ENCODE data around the gene ARL9.

Gene ARL9

DNA sequence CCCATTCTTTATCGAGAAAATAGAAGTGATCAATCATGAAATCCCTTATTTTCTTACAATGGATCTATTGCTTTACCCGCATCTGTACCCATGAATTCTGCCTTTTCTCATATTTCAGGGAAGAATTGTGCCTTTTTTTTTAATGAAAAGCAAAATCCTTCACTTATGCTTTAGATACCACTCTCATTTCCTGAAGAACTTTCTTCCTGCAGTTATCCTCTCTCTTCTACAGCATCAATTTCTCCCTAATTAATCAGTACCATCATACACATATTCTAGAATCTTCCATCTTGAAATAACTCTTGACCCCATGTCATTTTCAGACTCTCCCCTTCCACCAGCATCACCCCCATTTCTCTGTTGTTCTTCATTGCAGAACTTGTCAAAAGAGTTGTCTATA is 26.6 kb downstream of the ARL9 start:
- Histone ChIP-seq H3K9ac (ENCODE audit: low read length) (no peak overlapping the region), H3K4me3 (ENCODE audit: low read depth in 1 of 2, low read length in 2 of 2) (no peak overlapping the region), H3K36me3 (ENCODE audit: insufficient read depth, low read length) (no peaks in the 10 kb centered on the region), H3K4me1 (ENCODE audit: insufficient read depth, low read length) (peaks cover 4% of the 10 kb centered on the region), H3K27ac (ENCODE audit: low read depth, low read length) (no peak overlapping the region), H3K27me3 (ENCODE audit: control insufficient read depth in 1 of 2, insufficient read depth in 2 of 2, low read length in 2 of 2) (no peaks in the 10 kb centered on the region), H3K9me3 (ENCODE audit: low read length) (no peaks in the 10 kb centered on the region)

DNA sequence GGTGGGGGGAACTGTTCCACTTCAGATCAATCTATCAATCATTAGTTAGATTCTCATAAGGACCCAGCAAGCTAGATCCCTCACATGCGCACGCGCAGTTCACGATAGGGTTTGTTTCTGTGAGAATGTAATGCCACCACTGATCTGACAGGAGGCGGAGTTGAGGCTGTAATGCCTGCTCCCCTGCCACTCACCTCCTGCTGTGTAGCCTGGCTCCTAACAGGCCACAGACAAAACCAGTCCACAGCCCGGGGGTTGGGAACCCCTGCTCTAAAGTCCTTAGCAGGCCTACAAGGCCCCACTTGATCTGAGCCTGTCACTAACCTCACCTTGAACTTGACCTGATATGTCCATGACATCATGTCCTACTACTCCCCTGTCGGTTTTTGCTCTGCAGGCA is 30.3 kb downstream of the ARL9 start:
- Histone ChIP-seq H3K9me3 (ENCODE audit: low read length) (no peaks in the 10 kb centered on the region), H3K4me3 (ENCODE audit: low read depth in 1 of 2, low read length in 2 of 2) (no peak overlapping the region), H3K9ac (ENCODE audit: low read length) (no peak overlapping the region), H3K27me3 (ENCODE audit: control insufficient read depth in 1 of 2, insufficient read depth in 2 of 2, low read length in 2 of 2) (no peaks in the 10 kb centered on the region), H3K36me3 (ENCODE audit: insufficient read depth, low read length) (no peaks in the 10 kb centered on the region), H3K27ac (ENCODE audit: low read depth, low read length) (no peak overlapping the region), H3K4me1 (ENCODE audit: insufficient read depth, low read length) (peaks cover 4% of the 10 kb centered on the region)

DNA sequence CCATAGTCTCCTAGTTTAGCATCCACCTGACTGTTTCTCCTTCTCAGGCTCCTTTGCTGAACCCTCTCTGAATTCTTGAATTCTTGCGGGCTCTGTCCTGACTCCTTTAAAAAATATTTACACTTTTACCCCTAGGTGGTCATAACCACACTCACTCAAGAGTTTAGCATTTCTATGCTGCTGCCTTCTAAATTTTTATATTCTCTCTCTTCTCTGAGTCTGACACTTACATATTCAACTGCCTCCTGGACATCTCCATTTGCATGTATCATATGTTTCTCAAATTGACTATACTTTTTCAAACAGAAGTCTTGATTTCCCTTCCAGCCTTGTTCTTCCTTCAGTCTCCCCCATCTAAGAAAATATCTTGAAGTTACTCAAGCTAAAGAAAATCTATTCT is 31.6 kb downstream of the ARL9 start:
- Histone ChIP-seq H3K36me3 (ENCODE audit: insufficient read depth, low read length) (no peaks in the 10 kb centered on the region), H3K4me1 (ENCODE audit: insufficient read depth, low read length) (no peaks in the 10 kb centered on the region)

DNA sequence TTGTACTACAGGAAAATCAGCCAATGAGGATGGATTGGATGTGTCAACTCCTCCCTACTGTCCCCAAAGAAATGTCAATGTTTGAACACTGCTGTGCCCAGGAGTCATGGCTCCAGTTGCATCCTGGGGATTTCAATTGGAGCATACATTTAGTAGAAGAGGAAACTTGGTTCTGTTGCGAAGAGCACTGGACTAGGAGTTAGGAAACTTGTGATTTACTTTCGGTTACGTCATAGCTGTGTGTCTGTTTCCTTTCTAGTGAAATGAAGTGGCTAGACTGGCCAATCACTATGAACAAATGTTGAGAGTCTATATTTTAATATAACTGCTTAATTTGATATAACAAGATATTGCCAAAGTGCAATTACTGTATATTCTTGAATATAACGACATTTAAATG is 35.2 kb downstream of the ARL9 start:
- Histone ChIP-seq H3K9me3 (ENCODE audit: low read length) (no peaks in the 10 kb centered on the region), H3K9ac (ENCODE audit: low read length) (no peak overlapping the region), H3K36me3 (ENCODE audit: insufficient read depth, low read length) (no peaks in the 10 kb centered on the region), H3K27ac (ENCODE audit: low read depth, low read length) (no peak overlapping the region), H3K4me1 (ENCODE audit: insufficient read depth, low read length) (peaks cover 4% of the 10 kb centered on the region), H3K4me3 (ENCODE audit: low read depth in 1 of 2, low read length in 2 of 2) (no peak overlapping the region), H3K27me3 (ENCODE audit: control insufficient read depth in 1 of 2, insufficient read depth in 2 of 2, low read length in 2 of 2) (no peaks in the 10 kb centered on the region)

More for the DNA sequence above, 31.6 kb downstream of the ARL9 start:
- no peak overlapping the region for H3K27ac ChIP-seq (ENCODE audit: low read depth, low read length)
- no peaks in the 10 kb centered on the region for H3K9me3 ChIP-seq (ENCODE audit: low read length)
- no peak overlapping the region for H3K4me3 ChIP-seq (ENCODE audit: low read depth in 1 of 2, low read length in 2 of 2)
- no peak overlapping the region for H3K9ac ChIP-seq (ENCODE audit: low read length)
- no peaks in the 10 kb centered on the region for H3K27me3 ChIP-seq (ENCODE audit: control insufficient read depth in 1 of 2, insufficient read depth in 2 of 2, low read length in 2 of 2)

DNA sequence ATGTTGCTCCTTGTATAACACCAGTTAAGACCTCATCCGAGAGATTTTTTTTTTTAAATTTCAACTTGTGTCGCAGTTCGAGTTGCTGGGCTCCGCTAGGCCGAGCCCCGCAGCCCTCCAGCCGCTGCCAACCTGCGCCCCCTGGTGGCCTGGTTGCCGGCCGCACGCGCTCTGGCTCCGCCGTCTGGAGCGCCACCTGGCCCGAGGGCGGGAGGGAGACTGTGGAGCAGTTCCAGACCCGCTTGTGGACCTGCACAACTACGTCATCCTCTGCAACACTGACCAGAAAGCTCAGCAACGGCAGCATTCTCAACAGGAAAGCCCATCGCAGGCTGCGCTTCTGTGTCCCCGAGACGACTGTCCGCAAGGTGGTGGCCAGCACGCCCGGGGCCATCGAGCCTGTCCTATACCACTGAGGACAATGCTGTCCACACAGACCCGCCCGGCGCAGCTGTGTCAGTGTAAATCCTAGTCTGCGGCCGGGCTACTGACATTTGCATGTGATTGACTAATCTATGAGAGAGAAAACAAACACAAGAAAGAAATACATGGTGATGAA is 39.1 kb downstream of the ARL9 start:
- H3K27me3 ChIP-seq (ENCODE audit: control insufficient read depth in 1 of 2, insufficient read depth in 2 of 2, low read length in 2 of 2) = no peaks in the 10 kb centered on the region
- peak overlapping the region; percentile 27 to 36 for H3K4me3 ChIP-seq (ENCODE audit: low read depth in 1 of 2, low read length in 2 of 2)
- H3K36me3 ChIP-seq (ENCODE audit: insufficient read depth, low read length) = no peaks in the 10 kb centered on the region
- H3K4me1 ChIP-seq (ENCODE audit: insufficient read depth, low read length) = peaks cover 4% of the 10 kb centered on the region
- peak overlapping the region; percentile 1 for H3K9ac ChIP-seq (ENCODE audit: low read length)
- H3K27ac ChIP-seq (ENCODE audit: low read depth, low read length) = no peak overlapping the region
- no peaks in the 10 kb centered on the region for H3K9me3 ChIP-seq (ENCODE audit: low read length)

DNA sequence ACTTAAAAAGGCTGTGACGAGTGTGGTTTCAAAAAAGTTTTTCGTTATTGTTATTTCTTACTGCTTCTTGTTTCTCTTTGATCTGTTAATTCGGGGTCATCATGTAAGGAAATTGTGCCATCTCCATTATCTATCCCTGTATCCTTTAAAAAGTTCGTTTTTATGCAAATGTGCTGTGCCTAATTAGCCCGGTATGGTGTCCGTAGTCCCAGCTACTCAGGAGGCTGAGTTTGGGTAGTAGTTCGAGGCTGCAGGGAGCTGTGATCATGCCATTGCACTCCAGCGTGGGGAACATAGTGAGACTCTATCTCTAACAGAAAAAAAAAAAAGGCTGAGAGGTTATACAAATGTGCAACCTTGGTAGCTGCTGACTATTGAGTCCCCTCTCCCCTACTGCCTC is 45.1 kb downstream of the ARL9 start:
- H3K27ac ChIP-seq (ENCODE audit: low read depth, low read length) = no peak overlapping the region
- no peaks in the 10 kb centered on the region for H3K4me1 ChIP-seq (ENCODE audit: insufficient read depth, low read length)
- no peaks in the 10 kb centered on the region for H3K9me3 ChIP-seq (ENCODE audit: low read length)

DNA sequence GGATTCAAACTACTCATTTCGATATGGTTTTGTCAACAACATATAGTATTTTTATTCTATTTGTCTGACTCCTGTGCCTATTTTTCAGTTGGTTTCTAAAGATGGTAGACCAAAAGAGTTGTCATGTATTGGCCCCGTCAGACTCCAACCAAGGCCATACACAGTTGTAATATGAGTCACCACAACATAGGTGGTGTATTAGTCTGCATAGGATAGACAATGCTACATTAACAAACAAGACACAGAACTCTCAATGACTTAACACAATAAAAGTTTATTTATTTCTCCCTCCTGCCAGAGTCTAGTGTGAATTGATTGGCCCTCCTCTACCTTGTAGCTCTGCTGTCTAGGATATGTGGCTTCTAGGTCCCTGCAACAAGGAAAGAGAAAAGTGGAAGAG is 45.9 kb downstream of the ARL9 start:
- H3K9me3 ChIP-seq (ENCODE audit: low read length) = no peaks in the 10 kb centered on the region
- no peak overlapping the region for H3K4me3 ChIP-seq (ENCODE audit: low read depth in 1 of 2, low read length in 2 of 2)
- H3K36me3 ChIP-seq (ENCODE audit: insufficient read depth, low read length) = no peaks in the 10 kb centered on the region
- H3K27ac ChIP-seq (ENCODE audit: low read depth, low read length) = no peak overlapping the region
- H3K9ac ChIP-seq (ENCODE audit: low read length) = no peak overlapping the region
- H3K27me3 ChIP-seq (ENCODE audit: control insufficient read depth in 1 of 2, insufficient read depth in 2 of 2, low read length in 2 of 2) = no peaks in the 10 kb centered on the region
- no peaks in the 10 kb centered on the region for H3K4me1 ChIP-seq (ENCODE audit: insufficient read depth, low read length)

More for the DNA sequence above, 45.1 kb downstream of the ARL9 start:
- Histone ChIP-seq H3K4me3 (ENCODE audit: low read depth in 1 of 2, low read length in 2 of 2) (no peak overlapping the region), H3K36me3 (ENCODE audit: insufficient read depth, low read length) (no peaks in the 10 kb centered on the region), H3K27me3 (ENCODE audit: control insufficient read depth in 1 of 2, insufficient read depth in 2 of 2, low read length in 2 of 2) (no peaks in the 10 kb centered on the region), H3K9ac (ENCODE audit: low read length) (no peak overlapping the region)

DNA sequence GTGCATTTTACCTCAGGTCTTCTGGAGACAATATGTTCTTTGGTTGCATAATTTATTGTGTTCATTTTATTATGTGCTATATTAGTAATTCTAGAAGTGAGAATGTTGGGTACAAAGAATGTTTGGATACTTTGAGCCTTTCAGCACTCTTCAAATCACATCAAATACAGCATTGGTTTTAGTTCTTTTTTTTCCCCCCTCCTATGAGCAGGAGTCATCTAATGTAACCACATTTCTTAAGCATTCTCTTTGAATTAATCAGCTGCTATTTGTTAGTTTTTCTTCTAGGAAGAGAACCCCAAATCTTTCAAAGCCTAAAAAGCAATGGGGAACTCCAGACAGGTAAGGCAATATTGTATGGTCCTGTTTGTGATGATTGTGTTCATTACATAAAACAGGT is 46.7 kb downstream of the ARL9 start:
- Histone ChIP-seq H3K27ac (ENCODE audit: low read depth, low read length) (no peak overlapping the region), H3K36me3 (ENCODE audit: insufficient read depth, low read length) (no peaks in the 10 kb centered on the region), H3K27me3 (ENCODE audit: control insufficient read depth in 1 of 2, insufficient read depth in 2 of 2, low read length in 2 of 2) (no peaks in the 10 kb centered on the region), H3K9me3 (ENCODE audit: low read length) (no peaks in the 10 kb centered on the region), H3K4me1 (ENCODE audit: insufficient read depth, low read length) (no peaks in the 10 kb centered on the region), H3K4me3 (ENCODE audit: low read depth in 1 of 2, low read length in 2 of 2) (no peak overlapping the region), H3K9ac (ENCODE audit: low read length) (no peak overlapping the region)

DNA sequence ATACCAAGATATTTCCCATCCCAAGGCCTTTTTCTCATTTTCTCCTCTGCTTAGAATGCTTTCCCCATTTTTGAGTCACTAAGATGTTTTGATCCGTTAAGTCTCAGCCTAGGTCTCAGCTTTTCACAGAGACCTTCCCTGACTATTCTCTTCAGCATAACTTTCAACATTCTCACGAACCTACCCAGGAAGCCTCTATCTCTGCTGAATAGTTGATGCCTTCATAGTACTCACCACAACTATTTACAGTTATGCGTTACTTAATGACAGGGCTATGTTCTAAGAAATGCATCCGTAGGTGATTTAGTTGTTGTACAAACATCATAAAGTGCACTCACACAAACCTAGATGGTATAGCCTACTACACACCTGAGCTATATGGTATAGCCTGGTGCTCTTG is 64.5 kb downstream of the ARL9 start:
- no peaks in the 10 kb centered on the region for H3K4me1 ChIP-seq (ENCODE audit: insufficient read depth, low read length)
- H3K9ac ChIP-seq (ENCODE audit: low read length) = no peak overlapping the region
- no peak overlapping the region for H3K27ac ChIP-seq (ENCODE audit: low read depth, low read length)
- no peak overlapping the region for H3K4me3 ChIP-seq (ENCODE audit: low read depth in 1 of 2, low read length in 2 of 2)
- H3K9me3 ChIP-seq (ENCODE audit: low read length) = no peaks in the 10 kb centered on the region
- no peaks in the 10 kb centered on the region for H3K36me3 ChIP-seq (ENCODE audit: insufficient read depth, low read length)
- no peaks in the 10 kb centered on the region for H3K27me3 ChIP-seq (ENCODE audit: control insufficient read depth in 1 of 2, insufficient read depth in 2 of 2, low read length in 2 of 2)
